ENCODE data around the gene DHRSX. TPM values are rescaled to one million over a fixed set of nuclear protein-coding genes. Genes with fewer than 3 reads are reported as not detected.
"Not testable (repeated sequence)": the region's sequence is repeated elsewhere in the genome, so short reads cannot be mapped to it uniquely, and the experiment has no call there.

The DHRSX gene
- total RNA-seq, 4 donors from 2014 or later = 4.4 to 23.8 (median 11.3) TPM

DNA sequence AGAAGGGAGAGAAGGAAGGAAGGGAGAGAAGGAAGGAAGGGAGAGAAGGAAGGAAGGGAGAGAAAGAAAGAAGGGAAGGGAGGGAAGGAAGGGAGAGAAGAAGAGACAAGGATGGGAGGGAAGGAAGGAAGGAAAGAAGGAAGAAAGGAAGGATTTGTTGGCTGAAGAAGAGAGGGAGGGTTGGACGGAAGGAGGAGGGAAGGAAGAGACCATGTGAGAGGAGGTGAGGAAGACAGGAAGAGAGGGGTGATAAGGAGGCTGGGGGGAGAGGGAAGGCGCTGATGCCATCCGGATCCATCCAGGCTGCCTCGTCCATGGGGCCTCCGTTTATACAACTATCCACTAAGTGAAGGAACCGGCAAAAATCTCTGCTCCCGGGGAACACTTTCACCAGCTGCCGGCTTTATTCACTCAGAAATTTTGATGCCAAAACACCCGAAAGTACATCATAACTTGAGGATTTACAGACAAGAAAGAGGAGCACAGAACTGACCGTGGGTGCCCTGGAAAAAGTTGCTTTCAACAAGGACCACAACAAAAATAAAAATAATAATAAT, 14.9 kb downstream of the DHRSX start:
- no peak for DNase-seq
- intact Hi-C loops (cut with DNase I; ENCODE audit: low total_unique reads) = no loop called here
- Histone ChIP-seq H3K4me3 (no peak overlapping the region), H3K9me3 (no peaks in the 10 kb centered on the region), H3K27me3 (no peaks in the 10 kb centered on the region), H3K4me1 (no peaks in the 10 kb centered on the region), H3K36me3 (no peaks in the 10 kb centered on the region), H3K27ac (peak overlapping the region; percentile 69 to 81)
- TF ChIP-seq POLR2A (IDR thresholded peaks at IDR 0.05) = no peak
- TF ChIP-seq, protein P1, sequence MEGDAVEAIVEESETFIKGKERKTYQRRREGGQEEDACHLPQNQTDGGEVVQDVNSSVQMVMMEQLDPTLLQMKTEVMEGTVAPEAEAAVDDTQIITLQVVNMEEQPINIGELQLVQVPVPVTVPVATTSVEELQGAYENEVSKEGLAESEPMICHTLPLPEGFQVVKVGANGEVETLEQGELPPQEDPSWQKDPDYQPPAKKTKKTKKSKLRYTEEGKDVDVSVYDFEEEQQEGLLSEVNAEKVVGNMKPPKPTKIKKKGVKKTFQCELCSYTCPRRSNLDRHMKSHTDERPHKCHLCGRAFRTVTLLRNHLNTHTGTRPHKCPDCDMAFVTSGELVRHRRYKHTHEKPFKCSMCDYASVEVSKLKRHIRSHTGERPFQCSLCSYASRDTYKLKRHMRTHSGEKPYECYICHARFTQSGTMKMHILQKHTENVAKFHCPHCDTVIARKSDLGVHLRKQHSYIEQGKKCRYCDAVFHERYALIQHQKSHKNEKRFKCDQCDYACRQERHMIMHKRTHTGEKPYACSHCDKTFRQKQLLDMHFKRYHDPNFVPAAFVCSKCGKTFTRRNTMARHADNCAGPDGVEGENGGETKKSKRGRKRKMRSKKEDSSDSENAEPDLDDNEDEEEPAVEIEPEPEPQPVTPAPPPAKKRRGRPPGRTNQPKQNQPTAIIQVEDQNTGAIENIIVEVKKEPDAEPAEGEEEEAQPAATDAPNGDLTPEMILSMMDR (IDR thresholded peaks at IDR 0.05) = no peak

DNA sequence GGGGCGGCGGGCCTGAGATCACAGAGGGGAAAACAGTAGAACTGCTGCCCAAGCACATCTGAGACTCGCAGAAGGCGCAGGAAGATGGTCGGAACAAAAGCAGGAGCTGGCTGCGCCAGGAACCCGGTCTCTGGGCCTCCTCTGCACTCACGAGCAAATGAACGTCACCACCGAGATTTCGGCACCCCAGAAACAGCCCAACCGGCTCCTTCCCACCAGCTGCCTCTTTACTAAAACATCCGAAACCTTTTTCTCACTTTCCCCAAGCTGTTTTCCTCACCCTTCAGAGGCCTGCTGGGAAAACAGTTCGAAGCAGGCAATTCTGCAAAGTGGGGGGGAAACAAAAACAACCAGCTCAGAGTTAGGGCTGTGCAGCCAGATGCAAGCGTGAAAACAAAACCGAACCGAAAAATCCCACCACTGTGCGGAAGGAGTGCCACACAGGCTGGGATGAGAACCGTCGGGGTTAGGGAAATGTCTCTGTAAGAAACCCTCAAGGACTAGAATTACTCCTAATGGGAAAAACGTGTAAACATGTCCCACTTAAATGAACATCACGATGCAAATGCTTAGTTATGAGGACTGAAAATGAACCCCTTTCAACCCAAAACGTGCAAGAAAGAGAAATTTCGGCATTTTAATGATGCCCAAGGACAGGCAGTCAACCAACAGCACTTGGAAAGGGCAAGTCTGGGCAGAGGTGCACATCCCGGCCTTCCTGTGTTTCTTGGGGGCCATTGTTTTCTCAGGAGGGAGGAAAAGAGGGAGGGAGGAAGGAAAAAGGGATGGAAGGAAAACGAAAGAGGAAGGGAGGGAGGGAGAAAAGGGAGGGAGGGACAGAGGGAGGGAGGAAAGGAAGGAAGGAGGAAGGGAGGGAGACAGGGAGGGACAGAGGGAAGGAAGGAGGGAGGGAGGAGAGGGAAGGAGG, 15.8 kb downstream of the DHRSX start:
- TF ChIP-seq, protein P1 (IDR thresholded peaks at IDR 0.05) = no peak
- TF ChIP-seq POLR2A (IDR thresholded peaks at IDR 0.05) = no peak
- DNase-seq = peak in 1 of 2 donors; percentile 41
- no peaks in the 10 kb centered on the region for H3K27me3 ChIP-seq
- no peaks in the 10 kb centered on the region for H3K36me3 ChIP-seq
- intact Hi-C loops (cut with DNase I; ENCODE audit: low total_unique reads) = no loop called here
- H3K9me3 ChIP-seq = no peaks in the 10 kb centered on the region
- H3K4me1 ChIP-seq = no peaks in the 10 kb centered on the region
- peak overlapping the region; percentile 15 to 29 for H3K4me3 ChIP-seq
- peak overlapping the region; percentile 81 to 88 for H3K27ac ChIP-seq

DNA sequence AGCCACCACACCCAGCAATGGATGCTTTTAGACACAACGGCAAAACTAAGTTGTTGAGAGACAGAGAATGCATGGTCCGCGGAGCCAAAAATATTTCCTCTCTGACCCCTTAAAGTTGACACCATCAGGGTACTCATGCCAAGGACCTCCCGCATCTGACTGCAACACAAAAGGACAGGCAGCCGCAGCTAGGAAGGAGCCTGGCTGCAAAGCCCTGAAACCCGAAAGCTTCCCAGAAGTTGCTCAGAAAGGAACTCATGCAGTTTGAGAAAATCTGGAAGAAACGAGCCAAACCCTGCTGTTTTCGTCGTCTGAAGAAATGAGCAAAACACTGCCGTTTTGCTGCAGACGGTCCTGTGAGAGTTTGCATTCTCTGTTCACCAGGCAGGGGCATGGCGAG, 16.5 kb downstream of the DHRSX start:
- Histone ChIP-seq H3K9me3 (no peaks in the 10 kb centered on the region), H3K27me3 (no peaks in the 10 kb centered on the region), H3K27ac (peak overlapping the region; percentile 81 to 88), H3K4me1 (no peaks in the 10 kb centered on the region), H3K4me3 (peak overlapping the region; percentile 15 to 29), H3K36me3 (no peaks in the 10 kb centered on the region)
- intact Hi-C loops (cut with DNase I; ENCODE audit: low total_unique reads) = no loop called here
- no peak for DNase-seq
- TF ChIP-seq, protein P1 (IDR thresholded peaks at IDR 0.05) = no peak
- TF ChIP-seq POLR2A (IDR thresholded peaks at IDR 0.05) = no peak

DNA sequence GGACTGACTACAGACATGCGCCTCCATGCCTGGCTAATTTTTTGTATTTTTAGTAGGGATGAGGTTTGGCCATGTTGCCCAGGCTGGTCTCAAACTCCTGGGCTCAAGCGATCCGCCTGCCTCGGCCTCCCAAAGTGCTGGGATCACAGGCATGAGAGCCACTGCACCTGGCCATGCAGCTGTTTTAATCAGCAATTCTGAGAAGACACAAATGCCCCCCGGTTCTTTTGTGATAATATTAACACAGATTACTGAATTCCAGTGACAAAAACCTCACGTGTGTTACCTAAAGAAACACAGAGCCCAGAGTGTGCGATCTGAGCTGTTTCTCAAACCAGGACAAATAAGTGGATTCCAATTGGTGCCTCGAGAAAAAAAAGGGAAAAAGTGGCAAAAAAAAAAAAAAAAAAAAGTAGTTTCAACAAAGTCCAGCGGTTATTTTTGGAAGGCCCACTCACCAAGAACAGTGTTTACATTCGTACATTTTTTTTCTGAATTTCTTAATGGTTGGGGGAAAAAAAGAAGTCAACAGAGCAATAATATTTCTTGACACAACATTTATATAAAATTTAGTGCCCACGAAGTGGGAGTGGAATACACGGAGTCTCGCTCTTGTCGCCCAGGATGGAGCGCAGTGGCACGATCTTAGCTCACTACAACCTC, 17.2 kb downstream of the DHRSX start:
- peak overlapping the region; percentile 81 to 88 for H3K27ac ChIP-seq

DNA sequence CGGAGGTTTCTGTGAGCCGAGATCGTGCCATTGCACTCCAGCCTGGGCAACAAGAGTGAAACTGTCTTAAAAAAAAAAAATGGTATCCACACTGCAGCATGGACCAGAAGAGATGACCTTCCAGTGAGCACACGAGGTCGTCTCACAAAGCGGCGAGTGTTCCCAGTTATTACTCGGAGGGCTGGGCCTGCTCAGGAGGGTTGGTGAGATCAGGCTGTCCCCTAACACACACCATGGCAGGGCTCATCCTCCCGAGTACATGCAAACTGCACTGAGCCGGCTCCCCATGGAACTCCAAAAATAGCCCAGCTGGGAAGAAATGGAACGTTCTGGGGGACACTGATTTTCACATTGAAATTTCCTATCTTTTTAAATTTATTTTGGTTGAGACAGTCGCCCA, 19.2 kb downstream of the DHRSX start:
- H3K27me3 ChIP-seq; DNase-seq; intact Hi-C loops (cut with DNase I; ENCODE audit: low total_unique reads); H3K4me1 ChIP-seq; H3K27ac ChIP-seq; H3K36me3 ChIP-seq; H3K9me3 ChIP-seq; H3K4me3 ChIP-seq: not testable (repeated sequence)

More for the DNA sequence above, 17.2 kb downstream of the DHRSX start:
- Histone ChIP-seq H3K36me3 (no peaks in the 10 kb centered on the region), H3K4me3 (no peak overlapping the region), H3K4me1 (no peaks in the 10 kb centered on the region), H3K27me3 (no peaks in the 10 kb centered on the region), H3K9me3 (no peaks in the 10 kb centered on the region)
- DNase-seq = no peak
- intact Hi-C loops (cut with DNase I; ENCODE audit: low total_unique reads) = no loop called here
- TF ChIP-seq POLR2A (IDR thresholded peaks at IDR 0.05) = no peak
- TF ChIP-seq, protein P1 (IDR thresholded peaks at IDR 0.05) = no peak

DNA sequence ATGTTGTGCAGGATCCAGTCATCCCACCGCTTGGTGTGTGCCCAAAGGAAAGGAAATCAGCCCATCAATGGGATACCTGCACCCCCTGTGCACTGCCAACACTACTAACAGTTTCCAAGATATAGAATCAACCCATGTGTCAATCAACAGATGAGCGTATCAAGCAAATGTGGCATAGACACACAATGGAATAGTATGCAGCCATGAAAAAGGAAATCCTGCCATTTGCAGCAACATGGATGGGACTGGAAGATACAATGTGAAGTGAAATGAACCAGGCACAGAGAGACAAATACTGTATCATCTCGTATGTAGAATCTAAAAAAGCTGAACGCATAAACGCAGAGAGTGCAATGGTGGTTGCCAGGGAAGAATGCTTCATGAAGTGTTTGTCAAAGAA, 20.8 kb downstream of the DHRSX start:
- H3K9me3 ChIP-seq; H3K27ac ChIP-seq; DNase-seq; H3K4me3 ChIP-seq; H3K4me1 ChIP-seq; intact Hi-C loops (cut with DNase I; ENCODE audit: low total_unique reads); H3K36me3 ChIP-seq; H3K27me3 ChIP-seq: not testable (repeated sequence)
